IMR-90 (cell line): ENCODE results near the gene PNMA1. TPM values are rescaled to one million over a fixed set of nuclear protein-coding genes. Genes with fewer than 3 reads are reported as not detected.

Experiments
- ATAC-seq: fragments of 200-7000 bp; cut with Tn5 transposase; 2 replicates; pipeline ENCODE4 v1.9.1; 2020; ENCODE audit warnings: low read depth, mild to moderate bottlenecking, moderate library complexity
- BruUV-seq: library from RNA; stranded (reverse); fragments of 400-500 nt; replicated peaks from 2 replicates; lab custom pipeline; 2021; lab: Mats Ljungman, UMichigan
- CTCF ChIA-PET: fragments of 300-600 bp; formaldehyde crosslinking; extraction: SDS; loops from one replicate; lab custom pipeline; 2021; ENCODE audit warnings: antibody characterized with exemption; lab: Yijun Ruan, JAX
- POLR2A ChIA-PET: fragments of 300-600 bp; sonication (Branson Sonifier 250); formaldehyde crosslinking; loops from one replicate; lab custom pipeline; 2022; ENCODE audit warnings: antibody characterized with exemption; ENCODE audit not compliant: unreplicated experiment; lab: Charles Lee
- DNase-seq: peaks from one replicate; pipeline ENCODE4 v3.0.0; 2013
- H2AFZ ChIP-seq: replicated peaks from 2 replicates; pipeline ENCODE3; 2013; ENCODE audit warnings: low read length, mild to moderate bottlenecking; ENCODE audit not compliant: poor library complexity
- H2AK5ac ChIP-seq: 2 replicates; pipeline ENCODE4 v1.6.1; 2013; ENCODE audit warnings: low read depth, low read length, inconsistent platforms
- H2AK9ac ChIP-seq: replicated peaks from 2 replicates; pipeline ENCODE3; 2013; ENCODE audit warnings: mild to moderate bottlenecking, low read depth, low read length, moderate library complexity; ENCODE audit not compliant: poor library complexity
- H2BK120ac ChIP-seq: 2 replicates; pipeline ENCODE4 v1.6.1; 2013; ENCODE audit warnings: low read depth, low read length, inconsistent platforms
- H2BK15ac ChIP-seq: 3 replicates; pipeline ENCODE4 v1.6.1; 2013; ENCODE audit warnings: low read depth, low read length, inconsistent platforms
- H2BK20ac ChIP-seq: 2 replicates; pipeline ENCODE4 v1.6.1; 2013; ENCODE audit warnings: low read depth, mild to moderate bottlenecking, inconsistent platforms, low read length, moderate library complexity
- H2BK5ac ChIP-seq: 2 replicates; pipeline ENCODE4 v1.6.1; 2013; ENCODE audit warnings: mild to moderate bottlenecking, low read depth, low read length, inconsistent platforms; ENCODE audit not compliant: poor library complexity, severe bottlenecking
- H3K14ac ChIP-seq: replicated peaks from 2 replicates; pipeline ENCODE4 v1.6.1; 2013; ENCODE audit warnings: low read depth, low read length, inconsistent platforms
- H3K18ac ChIP-seq: 2 replicates; pipeline ENCODE4 v1.6.1; 2013; ENCODE audit warnings: low read depth, low read length, control low read depth
- H3K23ac ChIP-seq: 2 replicates; pipeline ENCODE4 v1.6.1; 2013; ENCODE audit warnings: low read depth, low read length, inconsistent platforms
- H3K27ac ChIP-seq: 2 replicates; pipeline ENCODE4 v1.5.1; 2013; ENCODE audit warnings: mild to moderate bottlenecking, control low read depth, low read length; ENCODE audit not compliant: insufficient read depth
- H3K27me3 ChIP-seq: 2 replicates; pipeline ENCODE4 v1.6.1; 2013; ENCODE audit warnings: low read length; ENCODE audit not compliant: control insufficient read depth, insufficient read depth
- H3K36me3 ChIP-seq: 2 replicates; pipeline ENCODE4 v1.6.1; 2013; ENCODE audit warnings: low read length, mixed read lengths; ENCODE audit not compliant: control insufficient read depth, insufficient read depth
- H3K4ac ChIP-seq: 2 replicates; pipeline ENCODE4 v1.6.1; 2013; ENCODE audit warnings: low read depth, low read length, inconsistent platforms
- H3K4me1 ChIP-seq: 2 replicates; pipeline ENCODE4 v1.6.1; 2013; ENCODE audit warnings: low read length, mixed read lengths; ENCODE audit not compliant: control insufficient read depth, insufficient read depth
- H3K4me2 ChIP-seq: 2 replicates; pipeline ENCODE4 v1.6.1; 2013; ENCODE audit warnings: low read depth, mild to moderate bottlenecking, control low read depth, low read length, moderate library complexity
- H3K4me3 ChIP-seq: 2 replicates; pipeline ENCODE4 v1.5.1; 2013; ENCODE audit warnings: low read depth, mild to moderate bottlenecking, control low read depth, low read length, moderate library complexity; ENCODE audit not compliant: insufficient read depth
- H3K56ac ChIP-seq: 2 replicates; pipeline ENCODE4 v1.6.1; 2013; ENCODE audit warnings: low read length, inconsistent platforms; ENCODE audit not compliant: insufficient read depth; ENCODE audit errors: extremely low read depth
- H3K79me1 ChIP-seq, 2 experiments: 2 replicates each; pipeline ENCODE4 v1.6.1; 2013; ENCODE audit warnings: low read length in 2 of 2, inconsistent platforms in 1 of 2, low read depth in 1 of 2
- H3K9ac ChIP-seq: 2 replicates; pipeline ENCODE4 v1.6.1; 2013; ENCODE audit warnings: low read depth, low read length, control low read depth
- H3K9me1 ChIP-seq: 2 replicates; pipeline ENCODE4 v1.6.1; 2013; ENCODE audit warnings: low read length, inconsistent platforms; ENCODE audit not compliant: insufficient read depth
- H3K9me3 ChIP-seq: 2 replicates; pipeline ENCODE4 v1.6.1; 2013; ENCODE audit warnings: low read length; ENCODE audit not compliant: control insufficient read depth, insufficient read depth
- H4K20me1 ChIP-seq: 2 replicates; pipeline ENCODE4 v1.6.1; 2013; ENCODE audit warnings: low read length, inconsistent platforms; ENCODE audit not compliant: insufficient read depth
- H4K5ac ChIP-seq: 2 replicates; pipeline ENCODE4 v1.6.1; 2013; ENCODE audit warnings: mild to moderate bottlenecking, low read depth, low read length, control low read depth
- H4K8ac ChIP-seq, 2 experiments: 2 replicates each; pipeline ENCODE4 v1.6.1; 2013; ENCODE audit warnings: low read depth in 2 of 2, low read length in 2 of 2, control low read depth in 1 of 2, inconsistent platforms in 1 of 2
- H4K91ac ChIP-seq: 2 replicates; pipeline ENCODE4 v1.6.1; 2013; ENCODE audit warnings: low read depth, low read length, inconsistent platforms; ENCODE audit not compliant: insufficient read depth
- CEBPB ChIP-seq: IDR thresholded peaks from 2 replicates; pipeline ENCODE4 v1.6.1; 2012; ENCODE audit warnings: low read depth, low read length, improper control_type of control experiment
- CHD1 ChIP-seq: IDR thresholded peaks from 2 replicates; pipeline ENCODE4 v1.6.1; 2012; ENCODE audit warnings: low read depth, low read length, improper control_type of control experiment
- WGBS, 2 experiments: methylation state at CpG; one replicate each; pipeline versions ENCODE4 v1.1.5 to v1.1.7; 2013; ENCODE audit warnings: missing lambda C conversion rate in 2 of 2; ENCODE audit not compliant: insufficient read length in 1 of 2; ENCODE audit errors: extremely low coverage in 2 of 2; 5-methylcytosine and 5-hydroxymethylcytosine counted together
- dilution Hi-C: fragments of 300-500 bp; cut with HindIII; formaldehyde crosslinking; loops from one replicate; pipeline ENCODE4 v1.14.3; 2018; ENCODE audit warnings: low sequenced_read_pairs; ENCODE audit not compliant: unreplicated experiment
- in situ Hi-C: fragments of 300-500 bp; cut with MboI; formaldehyde crosslinking; loops from 3 replicates; pipeline ENCODE4 v1.14.3; 2019; ENCODE audit warnings: low sequenced_read_pairs, inconsistent platforms, mixed read lengths
- intact Hi-C: fragments of 100-400 bp; cut with micrococcal nuclease; formaldehyde crosslinking; loops from 2 replicates; pipeline ENCODE4 v1.10.0; 2022
- polyA plus RNA-seq, 3 experiments: library from polyadenylated mRNA; depleted of rRNA; stranded (reverse); fragments of >200 nt; gene quantifications; 2 replicates each; pipeline ENCODE4 v1.2.3, GENCODE V29; 2012; ENCODE audit warnings: low replicate concordance in 1 of 3
- total RNA-seq: library from RNA; depleted of rRNA; stranded (reverse); fragments of >200 nt; gene quantifications from 2 replicates; pipeline ENCODE4 v1.2.3, GENCODE V29; 2012

Gene PNMA1
- total and polyA plus RNA-seq, 2 of the 4 experiments (the other 2 are of a cell fraction), result 6.5 to 28.2 TPM

- H2AK9ac ChIP-seq, result no peak overlapping the region
- ChIA-PET POLR2A (no interaction called here), CTCF (no interaction called here)
- BruUV-seq, result no TSS peak
- no peak overlapping the region for H4K5ac ChIP-seq
- no peak overlapping the region for H3K4me3 ChIP-seq
- no peaks in the 10 kb centered on the region for H3K4me1 ChIP-seq
- no peak overlapping the region for H2AK5ac ChIP-seq
- H3K9ac ChIP-seq, result no peak overlapping the region
- no peak overlapping the region for H3K23ac ChIP-seq
- no peak overlapping the region for H2AFZ ChIP-seq
- no peak overlapping the region for H2BK120ac ChIP-seq
- no CpG with 5 or more reads among the region's 9 CpGs for WGBS, 2 experiments
- in situ Hi-C loops, result no loop called here
- no peaks in the 10 kb centered on the region for H4K20me1 ChIP-seq
- no peak overlapping the region for H2BK20ac ChIP-seq
- H4K91ac ChIP-seq, result no peak overlapping the region
- H2BK5ac ChIP-seq, result no peak overlapping the region
- H3K36me3 ChIP-seq, result peaks cover 6% of the 10 kb centered on the region; the same call in 1 of the 2 replicates
- no peak overlapping the region for H3K4ac ChIP-seq
- intact Hi-C loops, result no loop called here
- no peaks in the 10 kb centered on the region; the same call in 1 of the 2 replicates for H3K9me1 ChIP-seq
- no peak overlapping the region for H4K8ac ChIP-seq
- no peak overlapping the region; the same call in 1 of the 2 replicates for H3K14ac ChIP-seq
- dilution Hi-C loops, result no loop called here
- H3K27ac ChIP-seq, result no peak overlapping the region
- TF ChIP-seq CHD1, result no peak
- peak; percentile 64 for TF ChIP-seq CEBPB
- no peak overlapping the region for H2BK15ac ChIP-seq
- H3K9me3 ChIP-seq, result no peaks in the 10 kb centered on the region
- DNase-seq (no peak), ATAC-seq (no peak)
- no peaks in the 10 kb centered on the region for H3K79me1 ChIP-seq
- no peak overlapping the region for H3K56ac ChIP-seq
- H3K18ac ChIP-seq, result no peak overlapping the region
- no peaks in the 10 kb centered on the region for H3K27me3 ChIP-seq
- H3K4me2 ChIP-seq, result no peak overlapping the region
Measured at GRCh38 chr14:73685328-73685727, 28.9 kb downstream of the PNMA1 start.
